ENCODE measurements around the gene ARHGAP42. TPM values are rescaled to one million over a fixed set of nuclear protein-coding genes. Genes with fewer than 3 reads are reported as not detected.

The ARHGAP42 gene
- total RNA-seq, 1 experiment from 2014 or later = 39.1 TPM

DNA sequence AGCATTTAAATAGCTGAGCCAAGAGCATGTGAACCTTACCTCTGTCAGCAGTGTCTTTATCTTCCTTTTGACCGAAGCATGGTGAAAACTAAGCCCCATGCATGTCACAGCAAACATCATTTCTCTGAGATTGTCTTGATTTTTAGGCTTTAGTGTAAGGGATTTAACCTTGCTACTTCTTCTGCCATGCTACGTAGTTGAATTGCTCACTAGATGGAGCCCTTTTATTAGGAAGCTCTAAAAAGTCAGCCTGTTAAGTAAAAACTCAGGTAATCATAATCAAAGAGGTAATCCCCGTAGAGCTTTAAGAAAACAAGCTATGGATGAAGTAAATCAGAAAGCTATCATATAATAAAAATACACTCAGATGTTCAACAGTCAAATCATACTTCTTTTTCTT lies 293.1 kb downstream of the ARHGAP42 start:
- no peak overlapping the region for H2BK120ac ChIP-seq (ENCODE audit: low read depth, low read length, poor library complexity, severe bottlenecking)
- Mint-ChIP-seq H3K9me3 (no peaks in the 10 kb centered on the region), H3K36me3 (ENCODE audit: insufficient read depth in 1 of 3, low read depth in 3 of 3) (peaks cover 24 to 39% (median 31%) of the 10 kb centered on the region in 3 experiments; a peak in 6 of 7 replicates), H3K27me3 (ENCODE audit: low read depth) (peaks cover 39% of the 10 kb centered on the region), H3K4me1 (peaks cover 12 to 15% of the 10 kb centered on the region in 2 experiments), H3K27ac (no peak overlapping the region), H3K4me3 (no peak overlapping the region)
- H4K5ac ChIP-seq (ENCODE audit: insufficient read length, low read depth, low read length) = no peak overlapping the region
- TF ChIP-seq, protein P1, sequence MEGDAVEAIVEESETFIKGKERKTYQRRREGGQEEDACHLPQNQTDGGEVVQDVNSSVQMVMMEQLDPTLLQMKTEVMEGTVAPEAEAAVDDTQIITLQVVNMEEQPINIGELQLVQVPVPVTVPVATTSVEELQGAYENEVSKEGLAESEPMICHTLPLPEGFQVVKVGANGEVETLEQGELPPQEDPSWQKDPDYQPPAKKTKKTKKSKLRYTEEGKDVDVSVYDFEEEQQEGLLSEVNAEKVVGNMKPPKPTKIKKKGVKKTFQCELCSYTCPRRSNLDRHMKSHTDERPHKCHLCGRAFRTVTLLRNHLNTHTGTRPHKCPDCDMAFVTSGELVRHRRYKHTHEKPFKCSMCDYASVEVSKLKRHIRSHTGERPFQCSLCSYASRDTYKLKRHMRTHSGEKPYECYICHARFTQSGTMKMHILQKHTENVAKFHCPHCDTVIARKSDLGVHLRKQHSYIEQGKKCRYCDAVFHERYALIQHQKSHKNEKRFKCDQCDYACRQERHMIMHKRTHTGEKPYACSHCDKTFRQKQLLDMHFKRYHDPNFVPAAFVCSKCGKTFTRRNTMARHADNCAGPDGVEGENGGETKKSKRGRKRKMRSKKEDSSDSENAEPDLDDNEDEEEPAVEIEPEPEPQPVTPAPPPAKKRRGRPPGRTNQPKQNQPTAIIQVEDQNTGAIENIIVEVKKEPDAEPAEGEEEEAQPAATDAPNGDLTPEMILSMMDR (conservative IDR thresholded peaks at IDR 0.05) = peak; percentile 63
- no peaks in the 10 kb centered on the region; the same call in 1 of the 2 replicates for H3K4me1 ChIP-seq (ENCODE audit: insufficient read depth, low read length)
- H3K23ac ChIP-seq (ENCODE audit: insufficient read length, low read depth, low read length) = no peak overlapping the region
- H4K8ac ChIP-seq (replicated peaks; ENCODE audit: insufficient read length, low read depth, low read length) = no peak overlapping the region
- no peak overlapping the region for H2AFZ ChIP-seq (ENCODE audit: low read length)
- no peaks in the 10 kb centered on the region for H4K20me1 ChIP-seq (ENCODE audit: control insufficient read depth, insufficient read depth, insufficient read length)
- no peak overlapping the region for H2BK12ac ChIP-seq (ENCODE audit: insufficient read length, low read depth, low read length)
- H2AK5ac ChIP-seq (ENCODE audit: insufficient read length, low read length) = no peak overlapping the region
- H3K27me3 ChIP-seq (ENCODE audit: insufficient read depth, low read length) = peaks cover 19% of the 10 kb centered on the region; the same call in 1 of the 2 replicates
- WGBS (ENCODE audit: extremely low coverage, insufficient read length, low lambda C conversion rate) = no CpG with 5 or more reads among the region's 3 CpGs
- no peaks in the 10 kb centered on the region for H3K9me3 ChIP-seq (ENCODE audit: control insufficient read depth, low read depth, low read length)
- H3K14ac ChIP-seq (ENCODE audit: insufficient read depth, low read length) = no peak overlapping the region
- H3K9ac ChIP-seq (ENCODE audit: extremely low read depth, insufficient read length, low read length) = no peak overlapping the region
- no peak overlapping the region for H3K56ac ChIP-seq (ENCODE audit: insufficient read length, low read depth, low read length)
- no peak overlapping the region for H3T11ph ChIP-seq (ENCODE audit: low read length)
- no peak overlapping the region for H3K4me2 ChIP-seq (ENCODE audit: insufficient read depth, insufficient read length, low read length)
- H3K18ac ChIP-seq (ENCODE audit: insufficient read length, low read depth, low read length) = no peak overlapping the region
- H3K4ac ChIP-seq (ENCODE audit: low read depth, low read length) = no peak overlapping the region
- no peak overlapping the region for H3K27ac ChIP-seq (ENCODE audit: insufficient read length, low read depth, low read length)
- no peak overlapping the region for H4K91ac ChIP-seq (ENCODE audit: insufficient read length, low read depth, low read length)
- no peak overlapping the region for H2BK20ac ChIP-seq (ENCODE audit: low read depth, low read length, poor library complexity, severe bottlenecking)
- no peaks in the 10 kb centered on the region for H3K79me2 ChIP-seq (ENCODE audit: insufficient read depth, low read length)
- H3K79me1 ChIP-seq (ENCODE audit: insufficient read depth, low read depth, low read length, poor library complexity, severe bottlenecking) = no peaks in the 10 kb centered on the region
- no peaks in the 10 kb centered on the region for H3K23me2 ChIP-seq (ENCODE audit: insufficient read length, low read depth, low read length, poor library complexity, severe bottlenecking)
- no peak overlapping the region for H2BK5ac ChIP-seq (ENCODE audit: insufficient read length, low read length)
- no peak overlapping the region for H2BK15ac ChIP-seq (ENCODE audit: low read depth, low read length)
- no peak for DNase-seq

All from H9 (cell line).